NCI-H1092 (cell line): ENCODE data around the gene ZWINT.

ENCODE experiments used
- DNase-seq: peaks from one replicate; lab custom pipeline; 2025; lab: John Stamatoyannopoulos, UW

The ZWINT gene, protein sequence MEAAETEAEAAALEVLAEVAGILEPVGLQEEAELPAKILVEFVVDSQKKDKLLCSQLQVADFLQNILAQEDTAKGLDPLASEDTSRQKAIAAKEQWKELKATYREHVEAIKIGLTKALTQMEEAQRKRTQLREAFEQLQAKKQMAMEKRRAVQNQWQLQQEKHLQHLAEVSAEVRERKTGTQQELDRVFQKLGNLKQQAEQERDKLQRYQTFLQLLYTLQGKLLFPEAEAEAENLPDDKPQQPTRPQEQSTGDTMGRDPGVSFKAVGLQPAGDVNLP

DNA sequence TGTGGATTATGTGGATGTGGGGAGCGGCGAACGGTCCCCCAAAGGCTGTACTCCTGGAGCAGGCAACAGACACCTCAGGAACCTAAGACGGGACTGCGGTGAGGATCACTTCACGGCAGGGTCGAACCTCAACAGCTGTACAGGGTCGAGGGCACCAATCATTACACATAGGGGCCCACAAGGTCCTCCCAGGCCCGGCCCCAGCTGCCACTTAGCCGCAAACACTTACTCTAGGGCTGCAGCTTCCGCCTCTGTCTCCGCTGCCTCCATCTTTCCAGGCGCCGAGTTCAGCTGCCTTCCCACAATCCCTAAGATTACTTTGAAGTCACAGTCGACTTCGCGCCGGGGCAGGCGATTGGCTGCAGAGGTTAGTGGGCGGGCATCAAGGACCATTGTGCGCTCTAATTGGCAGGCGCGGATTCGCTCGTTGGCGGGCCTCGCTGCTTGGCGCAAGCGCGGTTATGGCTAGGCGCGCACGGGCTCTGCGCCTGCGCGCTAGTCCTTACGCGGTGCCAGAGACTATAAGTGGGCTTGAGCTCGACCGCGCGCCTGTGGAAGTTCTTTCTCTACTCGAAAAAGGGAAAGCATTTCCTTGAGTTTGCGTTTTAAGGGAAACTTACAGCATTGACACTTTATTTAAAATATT, at the start of gene ZWINT:
Gene ZWINT, minus strand, starts transcription at position 293 of the 646 bp plus-strand sequence. Its CDS starts 23 bp downstream, at position 270.
- DNase-seq, result peak; percentile 89

DNA sequence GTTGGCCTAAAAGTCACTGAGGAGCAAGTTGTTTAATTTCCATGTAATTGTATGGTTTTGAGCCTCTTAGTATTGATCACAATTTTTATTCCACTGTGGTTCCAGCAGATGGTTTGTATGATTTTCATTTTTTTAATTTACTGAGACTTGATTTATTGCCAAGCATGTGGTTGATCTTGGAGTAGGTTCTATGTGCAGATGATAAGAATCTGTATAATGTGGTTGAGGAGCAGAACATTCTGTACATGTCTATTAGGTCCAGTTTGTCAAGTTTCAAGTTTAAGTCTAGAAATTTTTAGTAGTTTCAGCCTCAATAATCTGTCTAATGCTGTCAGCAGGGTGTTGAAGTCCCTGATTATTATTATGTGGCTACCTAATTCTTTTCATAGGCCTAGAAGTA, 22.7 kb upstream of the ZWINT start:
- DNase-seq, result no peak

DNA sequence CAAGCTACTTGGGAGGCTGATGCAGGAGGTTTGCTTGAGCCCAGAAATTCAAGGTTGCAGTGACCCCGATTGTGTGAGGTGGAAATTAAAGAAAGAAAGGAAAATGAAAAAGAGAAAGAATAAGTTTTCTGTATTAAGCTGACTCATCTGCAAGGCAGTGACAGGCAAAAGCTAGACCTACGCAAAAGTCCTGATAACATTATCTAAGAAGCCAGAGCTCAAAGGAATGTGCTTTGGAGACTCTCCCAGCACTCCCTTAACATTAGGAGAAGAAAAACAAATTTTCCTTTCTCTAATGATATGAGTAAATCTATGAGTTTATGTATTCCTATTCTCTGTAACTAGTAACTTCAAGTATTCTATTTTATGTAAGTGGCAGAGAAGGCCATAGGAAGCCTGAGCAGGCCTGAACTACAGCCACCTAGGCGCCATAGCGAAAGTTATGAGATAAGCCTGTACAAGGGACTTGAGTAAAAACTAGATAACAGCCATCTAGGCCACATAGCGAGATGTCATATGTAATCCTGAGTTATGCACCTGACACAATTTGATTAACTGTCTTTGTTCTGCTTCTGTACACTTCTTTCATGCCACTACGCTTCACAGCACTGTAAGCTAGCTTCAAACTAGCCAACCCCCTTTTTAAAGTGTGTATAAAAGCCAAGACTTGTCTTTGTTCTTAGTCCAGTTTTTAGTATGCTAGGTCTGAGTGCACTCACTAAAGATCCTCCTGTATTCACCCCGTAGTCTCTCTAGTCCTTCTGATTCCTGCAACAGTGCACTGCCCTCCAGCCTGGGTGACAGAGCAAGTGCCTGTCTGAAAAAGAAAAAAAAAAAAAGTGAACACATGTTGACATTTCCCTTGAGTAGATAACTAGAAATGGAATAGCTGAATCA, 9.4 kb upstream of the ZWINT start:
- no peak for DNase-seq

DNA sequence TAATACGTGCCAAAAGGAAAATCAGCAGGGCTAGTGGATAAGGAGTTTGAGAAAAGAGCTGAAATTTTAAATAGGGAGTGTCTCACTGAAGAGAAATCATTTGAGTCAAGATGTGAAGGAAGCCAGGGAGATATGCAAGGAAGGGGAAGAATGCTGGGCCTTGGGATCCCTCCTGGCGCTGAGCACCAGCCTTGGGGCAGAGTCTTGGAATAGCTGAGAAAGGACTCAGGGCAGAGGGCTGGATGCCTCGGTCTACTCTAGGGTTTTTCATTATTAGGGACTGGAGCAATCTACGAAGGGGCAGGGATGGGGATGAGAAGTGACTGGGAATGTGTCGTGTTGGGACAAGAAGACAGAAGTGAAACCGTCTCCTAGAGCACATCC, 484 bp downstream of the ZWINT start:
- no peak for DNase-seq

DNA sequence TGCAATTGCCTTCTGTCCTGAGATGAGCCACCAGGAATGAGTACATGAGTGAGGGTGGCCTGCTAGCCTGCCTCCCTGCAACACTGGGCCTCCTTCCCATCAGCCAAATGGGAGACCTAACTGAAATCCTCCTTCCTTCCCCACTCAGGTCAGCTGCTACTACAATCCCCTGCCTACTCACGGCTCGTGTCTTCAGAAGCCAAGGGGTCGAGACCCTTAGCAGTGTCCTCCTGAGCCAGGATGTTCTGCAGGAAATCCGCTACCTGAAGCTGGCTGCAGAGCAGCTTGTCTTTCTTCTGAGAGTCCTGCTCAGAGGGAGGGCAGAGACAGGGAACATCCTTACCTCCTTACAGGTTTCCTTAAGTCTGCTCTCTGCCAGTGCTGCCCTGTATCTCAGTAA, 1.2 kb downstream of the ZWINT start:
- no peak for DNase-seq

DNA sequence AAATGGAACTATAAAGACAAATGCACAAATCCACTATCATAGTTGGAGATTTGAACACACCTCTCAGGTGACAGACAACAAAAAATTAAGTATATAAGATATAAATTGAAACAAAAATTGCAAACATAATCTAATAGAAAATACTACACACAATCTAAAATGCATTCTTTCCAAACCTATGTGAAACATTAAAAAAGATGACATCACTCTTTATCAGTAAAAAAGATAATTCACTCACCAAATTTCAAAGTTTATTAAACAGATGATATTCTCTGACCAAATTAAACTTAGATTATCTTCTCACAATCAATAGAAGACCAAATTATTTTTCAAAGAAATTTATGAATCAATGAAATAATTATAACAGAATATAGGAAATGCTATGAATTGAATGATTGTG, 4.0 kb downstream of the ZWINT start:
- DNase-seq, result no peak

DNA sequence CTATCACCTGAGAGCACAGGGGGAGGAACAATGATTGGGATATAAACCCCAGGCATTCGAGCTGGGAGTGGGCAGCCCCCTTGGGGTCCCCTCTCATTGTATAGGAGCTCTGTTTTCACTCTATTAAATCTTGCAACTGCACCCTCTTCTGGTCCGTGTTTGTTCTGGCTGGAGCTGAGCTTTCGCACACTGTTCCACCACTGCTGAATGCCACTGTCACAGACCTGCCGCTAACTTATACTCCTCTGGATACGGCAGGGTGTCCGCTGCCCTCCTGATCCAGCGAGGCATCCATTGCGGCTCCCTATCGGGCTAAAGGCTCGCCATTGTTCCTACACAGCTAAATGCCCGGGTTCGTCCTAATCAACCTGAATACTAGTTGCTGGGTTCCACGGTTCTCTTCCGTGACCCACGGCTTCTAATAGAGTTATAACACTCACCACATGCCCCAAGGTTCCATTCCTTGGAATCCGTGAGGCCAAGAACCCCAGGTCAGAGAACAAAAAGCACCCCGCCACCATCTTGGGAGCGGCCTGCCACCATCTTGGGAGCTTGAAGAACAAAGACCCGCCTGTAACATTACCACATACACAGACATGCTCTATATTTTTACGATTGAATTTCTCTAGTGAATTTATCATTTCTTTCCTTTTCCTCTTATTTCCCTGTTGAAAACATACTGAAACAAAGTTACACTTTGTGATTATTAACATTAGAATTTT, 9.0 kb downstream of the ZWINT start:
- DNase-seq, result no peak

DNA sequence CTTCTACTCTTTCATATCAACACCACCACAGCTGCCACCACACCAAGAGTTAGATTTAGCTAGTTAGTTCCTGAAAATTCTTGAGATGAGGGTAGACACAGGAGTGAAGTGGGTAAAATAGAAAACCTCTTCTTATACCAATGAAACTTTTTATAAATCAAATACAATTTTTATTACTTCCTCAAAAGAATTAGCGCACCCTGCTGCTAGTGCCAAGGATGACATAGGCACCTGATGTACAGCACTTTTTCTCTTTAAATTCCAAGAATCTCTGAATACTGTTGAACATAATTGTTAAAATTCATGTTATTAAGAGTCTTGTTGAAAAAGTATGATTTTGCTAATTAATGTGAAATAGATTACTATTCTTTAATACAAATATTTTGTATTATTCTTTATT, 11.4 kb downstream of the ZWINT start:
- no peak for DNase-seq

DNA sequence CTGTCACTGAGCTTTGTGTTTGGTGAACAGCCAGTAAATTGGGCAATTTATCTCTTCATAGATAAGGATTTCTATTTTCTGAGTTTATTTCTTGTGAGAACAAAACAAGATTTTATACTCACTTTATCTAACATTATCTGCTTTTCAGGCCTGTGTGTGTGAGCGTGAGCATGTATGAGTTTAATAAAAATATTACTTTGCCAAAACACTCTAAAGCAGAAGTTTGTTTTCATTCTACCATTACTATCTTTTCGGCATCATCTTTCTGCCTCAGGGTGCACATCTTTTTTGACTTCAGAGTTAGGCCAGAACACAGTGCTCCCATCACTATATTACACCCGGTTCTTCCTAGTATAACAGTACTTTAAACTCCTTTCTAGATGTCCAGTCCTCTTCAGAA, 13.0 kb downstream of the ZWINT start:
- DNase-seq, result no peak

DNA sequence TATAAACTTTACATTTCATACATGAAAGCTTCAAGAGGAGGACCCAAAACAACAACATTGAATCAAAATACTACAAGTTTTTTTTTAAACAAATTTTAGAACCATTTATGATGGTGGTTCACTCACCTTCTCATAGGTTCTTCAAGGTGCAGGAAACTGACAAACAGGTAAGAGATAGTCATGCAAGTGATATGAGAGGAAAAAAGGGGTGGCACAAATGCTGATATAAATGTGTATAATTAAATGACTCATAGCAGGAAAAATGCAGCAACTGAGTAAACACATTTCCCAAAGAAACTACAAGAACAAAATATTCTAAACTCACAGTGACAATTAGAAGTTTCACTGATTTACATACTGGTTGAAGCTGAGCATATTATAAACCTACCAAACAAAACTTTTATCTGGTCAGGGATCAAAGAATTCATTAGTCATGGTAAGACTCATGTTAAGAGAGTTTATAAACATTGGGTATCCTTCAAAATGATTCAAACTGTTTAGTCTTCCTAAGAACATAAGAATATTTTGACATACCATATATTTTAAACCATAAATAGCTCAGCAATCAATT, 14.1 kb downstream of the ZWINT start:
- DNase-seq, result no peak

DNA sequence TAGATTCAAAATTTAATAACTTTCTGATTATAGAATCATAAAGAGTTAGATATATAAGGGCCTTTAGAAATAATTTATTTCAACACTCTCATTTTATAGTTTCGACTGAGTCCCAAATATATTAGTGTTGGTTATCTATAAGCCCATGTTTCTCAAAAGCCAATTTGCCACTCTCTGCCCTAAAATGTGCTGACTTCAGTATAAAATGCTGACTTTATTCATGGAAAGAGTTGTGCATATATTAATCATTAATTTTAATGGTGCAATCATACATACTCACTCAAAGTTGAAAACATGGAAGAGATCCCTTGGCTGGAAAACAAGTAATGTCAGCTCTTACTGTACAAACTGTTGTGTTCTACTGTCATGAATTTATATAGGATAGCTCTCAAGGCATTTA, 19.4 kb downstream of the ZWINT start:
- DNase-seq, result no peak

DNA sequence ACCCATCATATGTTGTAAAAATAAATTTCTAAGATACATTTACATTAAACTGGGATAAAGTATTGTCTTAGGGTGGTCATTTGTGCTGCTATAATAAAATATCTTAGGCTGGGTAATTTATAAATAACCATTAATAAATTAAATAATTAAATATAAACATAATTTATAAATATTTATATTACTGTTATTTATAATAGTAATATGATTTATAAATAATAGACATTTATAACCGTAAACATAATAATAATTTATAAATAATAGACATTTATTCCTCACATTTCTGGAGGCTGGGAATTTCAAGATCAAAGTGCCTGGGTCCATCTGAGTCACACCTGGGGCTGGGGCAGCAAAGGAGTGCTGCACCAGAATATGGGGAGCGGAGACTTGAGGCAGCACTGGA, 31.1 kb downstream of the ZWINT start:
- no peak for DNase-seq

DNA sequence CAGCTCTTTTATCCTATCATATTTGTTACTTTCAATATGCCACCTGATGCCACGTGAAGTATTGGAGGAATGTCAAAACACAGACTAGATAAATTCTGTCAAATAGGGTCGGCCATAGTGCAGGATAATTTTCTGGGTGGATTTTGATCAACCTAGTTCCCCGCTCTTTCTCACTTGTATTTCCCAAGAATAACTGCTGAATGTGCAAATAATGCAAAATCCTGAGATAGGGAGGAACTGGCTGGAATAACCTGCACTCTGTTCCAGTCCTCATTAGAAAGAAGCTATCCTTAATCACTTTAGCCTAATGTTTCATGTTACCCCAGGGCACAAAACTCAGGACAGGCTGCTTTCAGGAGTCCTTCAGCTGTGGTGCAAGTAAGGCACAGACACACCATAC, 33.9 kb downstream of the ZWINT start:
- no peak for DNase-seq

DNA sequence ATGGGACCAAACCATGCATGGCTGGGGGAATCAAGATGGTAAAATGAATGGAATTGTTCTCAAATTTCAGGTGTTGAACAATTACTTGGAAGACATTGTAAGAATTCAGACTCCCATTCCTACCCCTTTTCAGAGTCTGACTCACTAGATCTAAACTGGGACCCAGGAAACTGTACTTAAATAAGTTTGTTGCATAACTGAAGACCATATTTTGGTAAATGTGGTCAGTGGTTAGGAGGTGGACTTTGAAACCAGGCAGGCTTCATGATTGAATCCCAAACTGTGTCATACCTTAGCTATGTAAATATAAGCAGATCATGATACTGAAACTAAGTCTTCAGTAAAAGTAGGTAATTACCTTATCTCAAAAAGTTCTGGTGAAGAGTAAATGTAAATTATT, 41.7 kb downstream of the ZWINT start:
- DNase-seq, result no peak

DNA sequence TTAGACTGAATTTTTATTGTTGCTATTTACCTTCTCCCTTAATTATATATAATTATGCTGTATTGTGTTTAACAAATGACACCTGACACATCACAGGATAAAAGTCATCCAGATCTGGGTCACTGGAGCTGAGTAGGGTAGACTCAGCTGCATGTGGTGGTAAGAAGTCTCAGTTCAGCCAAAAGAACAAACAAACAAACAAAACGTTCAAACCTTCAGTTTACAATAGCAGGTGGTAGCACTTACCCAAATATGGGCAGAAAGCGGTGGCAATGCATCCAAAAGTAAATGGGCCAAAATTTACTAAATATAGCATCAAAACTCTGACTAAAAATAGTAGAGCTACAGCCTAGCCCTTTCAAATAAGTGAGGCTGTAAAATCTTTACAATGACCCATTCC, 42.2 kb downstream of the ZWINT start:
- no peak for DNase-seq

DNA sequence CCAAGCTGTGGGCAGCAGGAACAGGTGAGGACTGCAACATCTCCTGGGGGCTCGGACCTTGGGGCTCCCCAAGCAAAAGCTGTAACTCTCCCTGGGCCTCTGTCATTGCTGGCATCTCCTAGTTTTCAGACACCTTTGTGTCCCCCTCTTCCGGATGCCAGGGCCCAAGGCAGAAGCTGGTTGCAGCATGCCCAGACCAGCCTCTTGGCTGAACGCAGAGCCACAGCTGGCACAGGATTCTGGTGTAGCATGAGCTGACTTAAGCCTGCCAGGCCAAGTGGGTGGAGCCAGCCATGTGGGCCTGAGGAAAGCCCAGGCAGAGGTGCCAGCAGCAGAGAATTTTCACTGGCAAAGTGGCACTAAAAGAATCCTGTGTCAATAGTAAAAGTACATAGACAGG, 43.5 kb downstream of the ZWINT start:
- DNase-seq, result no peak

DNA sequence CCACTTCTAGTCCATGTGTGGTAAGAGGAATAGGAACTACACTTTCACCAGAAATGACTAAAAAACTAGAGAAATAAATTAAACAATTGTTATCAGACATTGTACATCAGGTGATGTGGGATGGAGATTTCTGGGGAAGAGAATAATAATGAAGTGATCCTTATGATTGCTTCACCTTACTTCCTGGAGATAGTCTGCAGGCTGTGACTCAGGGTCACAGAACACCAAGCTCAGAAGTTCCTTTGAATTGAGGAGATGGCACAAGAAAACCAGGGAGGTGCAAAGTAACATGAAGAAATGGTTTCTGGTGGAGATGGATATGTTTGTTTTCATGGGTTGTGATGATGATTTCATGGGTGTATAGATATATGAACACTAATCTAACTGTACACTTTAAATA, 44.5 kb downstream of the ZWINT start:
- DNase-seq, result no peak
